Measurements from ENCODE around the gene RFXANK.
"Not testable (repeated sequence)": the region's sequence is repeated elsewhere in the genome, so short reads cannot be mapped to it uniquely, and the experiment has no call there.

Gene RFXANK

GRCh38 chr19:19170053-19170872 is 21.8 kb upstream of the RFXANK start, which contains the start of gene MEF2B:
Gene MEF2B (minus strand): TSS chr19:19170263. CDS start chr19:19150735, 19,528 bp downstream.
- peak; percentile 77 to 81 for DNase-seq

GRCh38 chr19:19170873-19171672 is 21.0 kb upstream of the RFXANK start:
- DNase-seq: no peak

DNA sequence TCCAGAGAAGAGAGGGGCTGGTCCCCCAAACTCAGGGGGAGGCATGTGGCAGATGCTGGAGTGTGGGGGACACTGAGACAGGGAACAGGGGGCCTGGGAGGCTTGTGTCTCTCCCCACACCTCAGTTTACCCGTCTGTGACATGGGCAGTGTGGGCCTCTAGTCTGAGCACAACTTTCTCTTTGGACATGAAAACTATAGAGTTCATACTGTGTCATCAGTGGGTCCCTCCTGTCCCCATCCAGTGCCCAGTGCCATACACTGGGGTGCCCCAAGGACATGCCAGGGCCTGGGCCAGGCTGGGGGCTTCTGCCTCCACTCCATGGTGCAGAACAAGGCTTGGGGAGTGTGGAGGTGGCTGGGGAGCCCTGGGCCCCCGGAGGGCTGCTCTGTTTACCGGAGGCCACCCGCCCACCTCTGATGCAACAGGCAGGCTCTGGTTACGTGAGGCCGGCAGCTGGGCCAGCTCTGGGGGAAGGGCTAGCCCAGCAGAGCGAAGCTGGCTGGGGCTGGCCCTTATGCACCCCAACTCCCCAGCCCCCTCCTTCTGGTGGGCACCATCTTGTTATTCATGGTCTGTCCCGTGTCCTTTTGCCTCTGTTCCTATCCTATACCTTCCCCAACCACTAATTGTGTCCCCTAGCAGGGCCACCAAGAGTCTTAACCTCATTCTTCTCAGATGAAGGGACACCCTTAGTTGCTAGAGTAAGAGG is 20.1 kb upstream of the RFXANK start:
- no peak for DNase-seq

- not testable (repeated sequence) for DNase-seq
Measured at GRCh38 chr19:19173243-19173642, 18.8 kb upstream of the RFXANK start.

DNA sequence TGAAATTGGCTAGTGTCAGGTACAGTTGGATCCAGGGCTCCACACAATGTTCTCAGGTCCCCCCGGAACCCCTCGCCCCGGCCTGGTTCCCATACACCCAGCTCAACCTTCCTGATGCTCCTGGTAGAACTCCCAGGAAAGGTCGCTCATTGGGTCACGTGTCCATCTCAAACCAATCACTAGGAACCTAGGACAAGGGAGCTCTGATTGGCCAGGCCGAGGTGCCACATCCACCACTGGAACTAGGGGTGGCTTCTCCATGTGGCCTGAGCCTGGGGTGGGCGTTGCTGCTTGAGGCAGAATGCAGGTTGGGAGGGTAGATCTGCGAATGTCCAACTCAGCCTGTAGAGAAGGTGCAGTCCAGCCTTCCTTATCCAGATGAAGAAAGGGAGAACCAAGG is 15.1 kb upstream of the RFXANK start:
- DNase-seq: no peak

DNA sequence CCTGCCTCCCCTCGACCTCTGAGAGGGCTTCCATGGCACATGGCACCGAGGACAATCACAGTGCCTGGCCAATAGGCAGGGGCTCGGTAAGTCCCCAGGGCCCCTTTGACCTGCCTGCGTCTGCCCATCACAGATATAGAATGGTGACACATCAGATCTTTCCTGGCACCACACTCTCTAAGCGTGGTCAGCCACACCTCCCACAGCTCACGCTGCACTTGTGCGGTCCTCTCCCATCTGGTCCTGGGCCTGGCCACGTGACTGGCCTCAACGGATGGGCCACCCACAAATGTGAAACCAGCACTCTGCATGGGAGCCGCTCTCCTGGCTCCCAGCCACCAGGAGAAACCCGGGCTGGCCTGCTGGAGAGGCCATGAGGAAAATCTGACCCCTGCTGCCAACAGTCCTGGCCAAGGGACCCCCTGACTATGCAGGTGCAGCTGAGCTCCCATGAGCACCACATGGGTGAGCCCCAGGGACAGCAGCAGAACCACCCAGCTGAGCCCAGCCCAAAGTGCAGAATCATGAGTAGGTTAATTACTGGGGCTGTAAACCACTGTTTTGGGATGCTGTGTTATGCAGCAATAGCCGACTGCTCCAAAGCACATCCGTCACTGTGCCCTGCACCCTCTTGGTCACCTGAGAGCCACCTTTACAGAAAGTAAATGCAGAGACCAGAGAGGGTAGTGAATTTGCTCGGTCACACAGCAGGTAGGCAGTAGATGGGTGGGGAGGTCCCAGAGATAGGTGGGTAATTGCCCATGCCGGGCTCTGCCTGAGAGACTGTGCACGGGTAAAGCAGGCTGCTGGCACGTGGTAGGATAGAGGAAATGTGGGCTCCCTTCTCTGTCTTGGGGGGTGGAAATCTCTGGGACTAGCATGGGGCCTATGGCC is 12.3 kb upstream of the RFXANK start:
- no peak for DNase-seq

GRCh38 chr19:19181488-19181998 is 10.5 kb upstream of the RFXANK start:
- no peak for DNase-seq

DNA sequence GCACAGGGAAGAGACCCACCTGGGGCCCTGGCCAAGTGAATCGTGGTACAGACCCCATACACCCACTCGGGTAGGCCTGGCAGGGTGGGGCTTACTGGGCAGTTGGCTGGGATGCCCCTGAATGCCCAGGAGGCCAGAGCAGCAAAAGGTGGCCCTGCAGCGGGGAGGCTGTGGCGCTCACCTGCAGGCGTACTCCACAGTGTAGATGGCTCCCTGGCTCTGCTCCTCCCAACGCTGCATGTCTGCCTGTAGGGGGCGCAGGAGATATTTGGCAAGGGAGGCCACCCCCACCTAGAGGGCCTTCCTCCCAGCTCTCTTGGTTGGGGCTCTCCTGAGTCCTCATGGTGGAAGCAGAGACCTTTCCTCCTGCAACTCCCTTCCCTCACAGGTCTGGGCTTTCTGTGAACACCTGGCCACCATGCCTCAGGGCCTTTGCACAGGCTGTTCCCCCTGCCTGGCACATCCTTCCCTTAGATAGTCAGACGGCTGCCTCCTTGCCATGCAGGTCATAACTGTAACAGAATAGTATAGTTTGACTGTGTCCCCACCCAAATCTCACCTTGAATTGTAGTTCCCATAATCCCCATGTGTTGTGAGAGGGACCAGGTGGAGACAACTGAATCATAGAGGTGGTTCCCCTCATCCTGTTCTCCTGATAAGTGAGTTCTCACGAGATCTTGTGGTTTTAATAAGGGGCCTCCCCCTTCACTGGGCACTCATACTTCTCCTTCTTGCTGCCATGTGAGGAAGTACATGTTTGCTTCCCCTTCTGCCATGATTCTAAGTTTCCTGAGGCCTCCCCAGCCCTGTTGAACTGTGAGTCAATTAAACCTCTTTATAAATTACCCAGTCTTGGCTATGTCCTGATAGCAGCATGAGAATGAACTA is 6.0 kb upstream of the RFXANK start:
- DNase-seq: peak; percentile 56 to 72

- no peak for DNase-seq
Measured at GRCh38 chr19:19186742-19187141, 5.3 kb upstream of the RFXANK start.

GRCh38 chr19:19191768-19192077 is 335 bp upstream of the RFXANK start:
- DNase-seq: no peak

DNA sequence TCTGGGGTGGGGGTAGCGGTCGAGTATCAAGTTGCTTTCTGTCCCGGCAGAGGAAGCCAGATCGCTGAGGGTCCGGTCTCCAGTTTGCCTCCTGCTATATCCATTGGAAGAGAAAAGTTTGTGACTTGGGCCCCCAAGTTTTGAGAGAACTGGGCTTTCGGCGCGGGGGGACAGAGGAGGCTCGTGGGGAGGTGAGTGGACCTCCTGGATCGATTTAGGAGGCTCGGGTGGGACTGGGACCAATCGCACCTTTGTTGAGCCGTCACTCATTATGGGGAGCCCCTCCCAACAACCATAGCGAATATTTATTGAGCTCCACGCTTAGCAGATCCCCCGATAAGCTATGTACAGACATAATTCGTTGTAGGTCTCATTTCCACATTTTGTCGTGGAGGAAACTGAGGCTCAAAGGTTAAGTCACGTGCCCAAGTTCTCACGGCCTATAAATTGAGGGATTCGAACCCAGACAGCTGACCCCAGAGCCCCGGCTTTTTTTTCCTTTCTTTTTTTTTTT is 909 bp downstream of the RFXANK start:
- no peak for DNase-seq

GRCh38 chr19:19193926-19194325 is 1.9 kb downstream of the RFXANK start:
- DNase-seq: no peak

- no peak for DNase-seq
Measured at GRCh38 chr19:19201697-19202630, 9.9 kb downstream of the RFXANK start.

GRCh38 chr19:19202707-19203011 is 10.6 kb downstream of the RFXANK start:
- DNase-seq: no peak

- peak; percentile 92 to 93 for DNase-seq
Measured at GRCh38 chr19:19203012-19203856, 11.2 kb downstream of the RFXANK start, which contains the start of gene NR2C2AP. Gene NR2C2AP (minus strand): TSS chr19:19203414. CDS start chr19:19203060, 354 bp downstream.

DNA sequence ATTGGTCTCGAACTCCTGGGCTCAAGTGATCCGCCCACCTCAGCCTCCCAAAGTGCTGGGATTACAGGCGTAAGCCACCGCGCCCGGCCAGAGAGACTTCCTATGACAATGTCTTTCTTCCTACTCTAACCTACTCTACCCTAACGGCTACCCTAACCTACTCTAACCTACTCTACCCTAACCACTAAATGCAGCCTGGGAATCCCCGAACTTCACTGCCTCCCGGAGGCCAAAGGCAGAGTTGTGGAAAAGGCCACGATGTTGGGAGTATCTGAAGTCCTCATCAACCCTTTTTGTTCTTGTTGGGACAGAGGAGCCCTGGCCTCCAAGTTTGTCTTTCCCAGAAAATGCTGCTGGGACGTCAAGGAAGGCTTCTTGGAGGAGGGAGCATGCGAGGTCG is 12.1 kb downstream of the RFXANK start:
- DNase-seq: no peak

- DNase-seq: no peak
Measured at GRCh38 chr19:19205416-19206410, 13.7 kb downstream of the RFXANK start.

GRCh38 chr19:19206938-19207337 is 14.9 kb downstream of the RFXANK start:
- no peak for DNase-seq
